Activated CD4-positive, alpha-beta T cell treated with anti-CD3 and anti-CD28 coated beads, Interleukin-2, amount 50 U/mL, for 24 hours (primary cell): ENCODE data around the gene TIMM13.
"Not testable (repeated sequence)": the region's sequence is repeated elsewhere in the genome, so short reads cannot be mapped to it uniquely, and the experiment has no call there.

Source experiments
- DNase-seq, 2 donors: peaks; one replicate each; pipeline ENCODE4 v3.0.0-alpha.2; 2020; ENCODE audit warnings: low read depth in 1 of 2, low spot score in 1 of 2

The TIMM13 gene

DNA sequence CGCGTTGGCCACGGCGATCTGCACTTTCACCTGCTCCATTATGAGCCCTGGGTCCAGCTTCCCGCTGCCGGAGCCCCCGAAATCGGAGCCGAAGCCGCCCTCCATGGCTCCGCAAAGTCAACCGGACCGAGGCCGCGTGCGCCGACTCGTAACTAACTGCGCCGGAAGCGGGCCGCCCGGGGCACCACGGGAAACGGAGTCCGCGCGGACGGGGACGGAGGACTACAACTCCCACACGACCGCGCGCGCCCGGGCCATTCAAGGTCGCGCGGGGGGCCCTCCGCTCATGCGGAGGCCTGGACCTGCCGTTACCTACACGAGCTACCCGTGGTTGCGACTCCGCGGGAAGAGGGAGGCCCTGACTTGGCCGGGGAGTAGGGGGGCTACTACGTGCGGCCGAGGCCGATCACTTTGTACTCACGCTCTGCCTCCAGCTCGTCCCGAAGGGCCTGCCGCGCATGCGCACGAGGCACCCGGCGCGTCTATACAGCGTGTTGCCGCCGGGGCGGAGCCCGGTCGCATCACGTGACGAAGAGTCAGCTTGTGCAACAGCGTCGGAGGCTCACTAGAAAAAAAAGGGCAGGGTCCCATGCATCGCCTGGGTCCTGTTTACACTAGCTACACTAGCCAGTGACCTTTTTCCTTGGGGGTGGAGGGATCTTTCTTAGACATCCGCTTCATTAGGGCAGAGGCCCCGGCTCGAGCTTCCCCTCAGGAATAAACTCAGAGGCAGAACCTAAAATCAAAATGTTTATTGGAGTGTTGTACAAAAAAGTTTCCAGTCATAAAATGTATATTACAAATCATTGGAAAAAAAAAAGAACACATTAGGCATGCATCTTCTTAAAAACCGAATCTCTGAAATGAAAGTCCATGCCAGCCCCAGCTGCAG, at the start of gene TIMM13:
TSS of gene TIMM13 (minus strand) at position 158 of the 892 bp plus-strand sequence. CDS start at position 105, 53 bp downstream.
- DNase-seq: peak; percentile 90 to 91

DNA sequence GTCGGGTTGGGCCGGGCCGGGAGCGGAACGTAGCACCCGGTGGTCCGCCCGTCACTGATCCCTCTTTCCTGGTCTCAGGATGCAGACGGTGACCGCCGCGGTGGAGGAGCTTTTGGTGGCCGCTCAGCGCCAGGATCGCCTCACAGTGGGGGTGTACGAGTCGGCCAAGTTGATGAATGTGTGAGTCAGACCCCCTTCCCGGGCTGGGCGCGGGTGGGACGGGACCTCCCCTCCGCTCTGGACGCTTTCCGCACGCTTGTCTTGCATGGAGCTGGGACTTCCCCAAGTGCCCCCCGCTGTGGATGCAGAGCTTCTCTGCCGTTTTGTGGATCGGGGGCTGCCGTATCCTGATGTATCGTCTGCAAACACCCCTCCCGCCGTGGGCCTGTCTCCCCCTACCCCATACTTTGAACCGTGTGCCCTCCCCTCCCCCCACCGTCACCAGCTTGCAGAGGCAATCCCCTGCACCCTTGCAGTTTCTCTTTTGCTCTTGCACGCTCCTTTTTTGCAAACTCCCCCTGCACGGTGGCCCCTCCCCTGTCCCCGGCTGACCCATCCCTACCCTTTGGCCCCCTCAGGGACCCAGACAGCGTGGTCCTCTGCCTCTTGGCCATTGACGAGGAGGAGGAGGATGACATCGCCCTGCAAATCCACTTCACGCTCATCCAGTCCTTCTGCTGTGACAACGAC, 49.2 kb upstream of the TIMM13 start:
- peak; percentile 50 to 62 for DNase-seq

- DNase-seq: peak; percentile 95 to 96
Observed at GRCh38 chr19:2475702-2476450, 48.5 kb upstream of the TIMM13 start, which contains the start of gene GADD45B. TSS of gene GADD45B (plus strand) at chr19:2476127. CDS start at chr19:2476359, 232 bp downstream.

GRCh38 chr19:2475018-2475701, 47.8 kb upstream of the TIMM13 start:
- DNase-seq: peak; percentile 58 to 59

DNA sequence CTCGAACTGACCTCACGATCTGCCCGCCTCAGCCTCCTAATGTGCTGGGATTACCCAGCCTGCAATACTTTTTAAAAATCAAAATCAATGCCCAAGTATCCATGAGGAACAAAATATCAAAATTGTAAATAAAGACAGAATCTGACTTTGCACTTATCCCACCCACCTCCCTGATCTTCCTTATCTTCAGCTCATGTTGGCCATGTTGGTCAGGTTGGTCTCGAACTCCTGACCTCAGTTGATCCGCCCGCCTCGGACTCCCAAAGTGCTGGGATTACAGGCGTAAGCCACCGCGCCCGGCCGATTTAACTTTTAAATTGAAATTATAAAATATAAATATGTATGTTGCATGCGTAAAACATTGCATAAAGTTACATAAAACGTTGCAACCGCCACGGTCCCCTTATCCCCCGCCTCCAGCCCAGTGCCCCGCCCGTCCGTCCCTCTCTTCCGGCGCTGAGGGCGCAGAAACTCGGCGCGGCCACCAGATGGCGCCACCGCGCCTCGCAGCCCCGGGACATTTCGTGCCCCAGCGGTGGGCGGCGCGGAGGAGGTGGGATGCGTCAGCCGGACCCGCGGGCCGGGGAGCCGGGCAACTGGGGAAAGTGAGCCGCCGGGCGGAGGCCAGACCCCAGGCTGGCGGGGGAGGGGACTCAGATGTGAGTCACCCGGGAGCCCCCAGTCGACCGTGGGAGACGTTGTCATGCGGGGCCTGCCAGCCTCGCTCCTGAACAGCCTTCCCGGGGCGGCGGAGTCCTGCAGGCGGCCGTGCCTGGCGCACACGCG, 47.0 kb upstream of the TIMM13 start:
- DNase-seq: peak; percentile 80 to 87

- not testable (repeated sequence) for DNase-seq
Observed at GRCh38 chr19:2469915-2470200, 42.5 kb upstream of the TIMM13 start.

DNA sequence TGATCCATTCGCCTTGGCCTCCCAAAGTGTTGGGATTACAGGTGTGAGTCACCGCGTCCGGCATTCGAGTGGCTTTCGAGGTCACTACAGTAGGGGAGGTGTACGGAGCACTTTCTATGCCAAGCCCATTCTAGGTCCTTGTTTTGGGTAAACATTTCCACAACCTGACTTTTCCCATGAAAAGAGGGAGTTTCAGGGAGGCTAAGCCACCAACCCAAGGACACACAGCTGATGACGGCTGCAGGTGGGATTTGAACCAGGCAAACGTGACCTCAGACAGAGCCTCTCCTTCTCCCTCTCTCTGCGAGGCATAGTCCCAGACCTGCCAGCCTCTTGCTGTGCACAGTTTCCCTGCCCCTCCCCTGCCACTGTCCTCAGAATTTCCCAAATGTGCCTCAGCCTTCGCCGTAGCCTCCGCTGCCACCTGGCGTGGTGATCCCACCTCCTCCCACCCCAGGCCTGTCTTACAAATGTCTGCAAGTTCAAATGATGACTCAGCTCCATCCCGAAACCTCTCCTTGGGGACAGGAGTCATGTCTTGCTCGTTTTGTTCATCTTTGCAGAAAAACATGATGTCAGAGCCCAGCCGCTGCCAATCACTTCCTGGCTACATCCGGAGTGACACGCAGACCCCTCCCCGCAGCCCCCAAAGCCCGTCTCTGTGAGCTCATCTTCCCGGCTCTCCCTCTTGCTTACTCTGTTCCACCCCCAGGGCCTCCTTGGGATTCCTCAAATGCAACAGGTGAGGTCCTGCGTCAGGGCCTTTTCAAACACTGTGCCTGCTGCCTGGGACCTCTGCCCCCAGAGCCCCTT, 41.9 kb upstream of the TIMM13 start:
- DNase-seq: peak in 1 of 2 donors; percentile 33

GRCh38 chr19:2468596-2468995, 41.2 kb upstream of the TIMM13 start:
- no peak for DNase-seq

- no peak for DNase-seq
Observed at GRCh38 chr19:2464389-2464788, 37.0 kb upstream of the TIMM13 start.

DNA sequence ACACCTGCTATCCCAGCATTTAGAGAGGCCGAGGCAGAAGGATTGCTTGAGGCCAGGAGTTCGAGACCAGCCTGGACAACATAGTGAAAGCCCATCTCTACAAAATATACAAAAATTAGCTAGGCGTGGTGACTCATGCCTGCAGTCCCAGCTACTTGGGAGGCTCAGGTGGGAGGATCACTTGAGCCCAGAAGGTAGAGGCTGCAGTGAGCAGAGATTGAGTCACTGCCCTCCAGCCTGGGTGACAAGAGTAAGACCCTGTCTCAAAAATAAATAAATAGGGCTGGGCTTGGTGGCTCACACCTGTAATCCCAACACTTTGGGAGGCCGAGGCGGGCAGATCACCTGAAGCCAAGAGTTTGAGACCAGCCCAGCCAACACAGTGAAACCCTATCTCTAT, 36.3 kb upstream of the TIMM13 start:
- DNase-seq: not testable (repeated sequence)

DNA sequence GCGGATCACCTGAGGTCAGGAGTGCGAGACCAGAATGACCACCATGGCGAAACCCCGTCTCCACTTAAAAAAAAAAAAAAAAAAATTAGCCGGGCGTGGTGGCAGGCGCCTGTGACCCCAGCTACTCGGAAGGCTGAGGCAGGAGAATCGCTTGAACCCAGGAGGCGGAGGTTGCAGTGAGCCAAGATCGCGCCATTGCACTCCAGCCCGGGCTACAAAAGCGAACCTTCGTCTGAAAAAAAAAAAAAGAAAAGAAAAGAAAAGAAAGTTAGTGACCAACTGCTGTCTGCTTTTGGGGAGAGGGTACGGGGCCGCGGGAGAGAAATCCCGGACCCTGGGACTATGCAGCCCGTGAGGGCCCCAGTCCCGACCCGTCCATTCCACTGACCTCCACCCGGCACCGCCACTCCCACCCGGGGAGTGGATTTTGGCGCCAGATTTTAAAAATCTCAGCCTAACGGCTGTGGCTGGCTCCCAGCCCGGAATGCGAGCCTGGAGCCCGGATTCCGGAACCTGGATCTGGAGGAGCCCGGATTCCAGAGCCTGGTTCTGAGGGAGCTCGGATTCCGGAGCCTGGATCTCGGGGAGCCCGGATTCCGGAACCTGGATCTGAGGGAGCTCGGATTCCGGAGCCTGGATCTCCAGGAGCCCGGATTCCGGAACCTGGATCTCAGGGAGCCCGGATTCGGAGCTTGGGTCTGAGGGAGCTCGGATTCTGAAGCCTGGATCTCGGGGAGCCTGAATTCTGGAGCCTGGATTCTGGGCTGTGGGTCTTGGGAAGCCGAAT, 35.4 kb upstream of the TIMM13 start:
- DNase-seq: no peak

GRCh38 chr19:2461751-2462634, 34.6 kb upstream of the TIMM13 start:
- peak; percentile 29 to 45 for DNase-seq

DNA sequence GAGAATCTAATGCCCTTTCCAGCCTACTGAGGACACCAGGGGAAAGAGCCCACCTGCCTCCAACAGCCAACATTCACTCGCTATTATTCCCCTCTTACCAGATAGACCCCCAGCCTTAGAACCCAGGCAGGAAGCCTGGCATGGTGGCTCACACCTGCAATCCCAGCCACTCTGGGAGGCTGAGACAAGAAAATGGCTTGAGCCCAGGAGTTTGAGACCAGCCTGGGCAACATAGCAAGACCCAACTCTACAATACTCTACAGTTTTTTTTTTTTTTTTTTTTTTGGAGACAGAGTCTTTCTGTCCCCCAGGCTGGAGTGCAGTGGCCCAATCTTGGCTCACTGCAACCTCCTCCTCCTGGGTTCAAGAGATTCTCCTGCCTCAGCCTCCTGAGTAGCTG, 32.9 kb upstream of the TIMM13 start:
- no peak for DNase-seq

GRCh38 chr19:2458776-2459175, 31.4 kb upstream of the TIMM13 start:
- not testable (repeated sequence) for DNase-seq

DNA sequence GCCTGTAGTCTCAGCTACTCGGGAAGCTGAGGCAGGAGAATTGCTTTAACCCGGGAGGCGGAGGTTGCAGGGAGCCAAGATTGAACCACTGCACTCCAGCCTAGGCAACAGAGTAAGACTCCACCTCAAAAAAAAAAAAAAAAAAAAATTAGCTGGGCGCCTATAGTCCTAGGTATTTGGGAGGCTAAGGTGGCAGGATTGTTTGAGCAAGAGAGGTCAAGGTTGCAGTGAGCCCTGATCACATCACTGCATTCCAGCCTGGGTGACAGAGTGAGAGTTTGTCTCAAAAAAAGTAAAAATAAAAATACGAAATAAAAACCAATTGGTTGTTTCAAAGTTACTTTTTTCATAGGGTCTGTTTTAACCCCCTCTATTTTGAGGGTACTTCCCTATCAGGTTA, 30.7 kb upstream of the TIMM13 start:
- no peak for DNase-seq

DNA sequence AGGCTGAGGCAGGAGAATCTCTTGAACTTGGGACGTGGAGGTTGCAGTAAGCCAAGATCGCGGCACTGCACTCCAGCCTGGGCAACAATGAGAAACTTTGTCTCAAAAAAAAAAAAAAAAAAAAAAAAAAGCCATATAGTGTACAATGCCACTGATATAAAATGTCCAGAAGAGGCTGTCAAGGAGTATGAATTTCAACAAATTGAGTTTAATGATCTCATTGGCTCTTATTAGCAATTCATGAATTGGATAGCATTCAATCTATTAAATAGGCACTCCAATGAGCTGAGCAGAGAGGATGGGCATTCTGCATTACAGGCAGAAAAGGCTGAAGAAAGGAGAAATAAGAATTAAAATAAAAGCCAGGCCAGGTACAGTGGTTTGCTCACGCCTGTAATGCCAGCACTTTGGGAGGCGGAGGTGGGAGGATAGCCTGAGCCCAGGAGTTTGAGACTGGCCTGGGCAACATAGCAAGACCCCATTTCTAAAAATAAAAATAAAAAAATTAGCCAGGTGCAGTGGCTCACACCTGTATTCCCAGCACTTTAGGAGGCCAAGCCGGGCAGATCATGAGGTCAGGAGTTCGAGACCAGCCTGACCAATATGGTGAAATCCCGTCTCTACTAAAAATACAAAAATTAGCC, 30.1 kb upstream of the TIMM13 start:
- no peak for DNase-seq
